HG03064 (cell line): Measurements from ENCODE around the gene PGAP2.
"Not testable (repeated sequence)": the region's sequence is repeated elsewhere in the genome, so short reads cannot be mapped to it uniquely, and the experiment has no call there.

Experiments used
- ATAC-seq: cut with Tn5 transposase; IDR thresholded peaks from one replicate; pipeline ENCODE4 v1.9.1; 2021; ENCODE audit warnings: low read depth; ENCODE audit not compliant: unreplicated experiment

PGAP2 gene

DNA sequence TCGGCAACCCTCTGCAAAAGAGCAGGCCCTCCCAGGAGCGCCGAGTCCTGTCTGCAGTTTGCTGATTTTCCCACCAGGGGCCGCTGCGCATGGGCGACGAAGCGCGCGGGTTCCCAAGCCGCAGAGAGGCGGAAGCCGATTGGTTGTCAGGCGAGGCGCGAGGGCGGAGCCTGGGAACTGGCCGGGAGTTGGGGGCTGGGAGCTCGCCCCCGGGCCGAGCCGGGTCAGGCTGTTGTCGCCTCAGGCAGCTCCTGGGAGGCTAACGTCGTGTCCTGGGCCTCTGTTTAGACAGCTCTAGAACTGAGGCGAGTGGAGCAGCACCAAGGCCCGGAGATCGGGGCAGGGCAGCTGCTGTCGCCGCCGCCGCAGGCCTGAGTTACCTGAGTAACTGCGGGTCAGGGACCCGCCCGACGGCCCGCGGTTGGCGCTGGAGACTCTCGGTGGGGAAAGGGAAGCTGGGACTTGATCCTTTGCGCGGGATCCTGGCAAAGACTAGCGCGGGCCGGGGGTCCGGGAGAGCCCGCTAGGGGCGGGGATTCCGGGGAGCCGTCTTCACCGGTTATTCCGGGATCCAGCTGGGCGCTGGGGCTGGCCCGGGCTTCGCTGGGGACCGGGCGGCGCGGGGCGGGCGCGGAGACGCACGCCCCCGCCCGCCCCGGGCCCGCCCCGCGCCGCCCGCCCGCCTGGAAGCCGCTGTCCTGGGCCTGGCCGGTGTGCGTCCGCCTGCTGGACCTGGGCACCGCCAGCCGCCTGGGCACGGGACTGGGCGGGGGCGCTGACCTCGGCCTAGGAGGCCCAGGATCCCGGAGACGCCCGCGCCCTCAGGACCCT lies 46.8 kb downstream of the PGAP2 start, which contains the start of gene STIM1:
Gene STIM1, plus strand, starts transcription at position 688 of the 831 bp plus-strand sequence. CDS start 607 bp downstream, outside the sequence.
- ATAC-seq: peak; percentile 55

DNA sequence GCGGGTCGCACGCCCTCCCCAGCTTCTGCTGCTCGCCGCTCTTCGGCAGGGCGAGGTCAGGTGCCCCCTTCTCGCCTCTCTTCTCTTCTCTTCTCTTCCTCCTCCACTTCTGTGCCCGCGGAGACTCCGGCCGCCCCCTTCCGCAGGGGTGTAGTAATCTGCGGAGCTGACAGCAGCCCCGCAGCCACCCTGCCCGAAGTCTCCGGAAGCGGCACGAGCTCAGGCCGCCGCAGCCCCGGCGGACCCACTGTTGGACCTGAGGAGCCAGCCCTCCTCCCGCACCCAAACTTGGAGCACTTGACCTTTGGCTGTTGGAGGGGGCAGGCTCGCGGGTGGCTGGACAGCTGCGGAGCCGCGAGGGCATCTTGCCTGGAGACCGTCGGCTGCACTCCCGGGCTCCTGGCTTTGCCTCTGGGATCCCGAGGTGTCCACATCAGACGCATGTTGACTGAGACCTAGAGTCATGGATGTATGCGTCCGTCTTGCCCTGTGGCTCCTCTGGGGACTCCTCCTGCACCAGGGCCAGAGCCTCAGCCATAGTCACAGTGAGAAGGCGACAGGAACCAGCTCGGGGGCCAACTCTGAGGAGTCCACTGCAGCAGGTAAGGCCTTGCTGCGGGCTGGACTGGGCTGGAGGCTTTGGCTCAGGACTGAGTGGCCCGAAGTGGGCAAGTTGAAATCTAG lies 47.6 kb downstream of the PGAP2 start:
- peak; percentile 13 for ATAC-seq

DNA sequence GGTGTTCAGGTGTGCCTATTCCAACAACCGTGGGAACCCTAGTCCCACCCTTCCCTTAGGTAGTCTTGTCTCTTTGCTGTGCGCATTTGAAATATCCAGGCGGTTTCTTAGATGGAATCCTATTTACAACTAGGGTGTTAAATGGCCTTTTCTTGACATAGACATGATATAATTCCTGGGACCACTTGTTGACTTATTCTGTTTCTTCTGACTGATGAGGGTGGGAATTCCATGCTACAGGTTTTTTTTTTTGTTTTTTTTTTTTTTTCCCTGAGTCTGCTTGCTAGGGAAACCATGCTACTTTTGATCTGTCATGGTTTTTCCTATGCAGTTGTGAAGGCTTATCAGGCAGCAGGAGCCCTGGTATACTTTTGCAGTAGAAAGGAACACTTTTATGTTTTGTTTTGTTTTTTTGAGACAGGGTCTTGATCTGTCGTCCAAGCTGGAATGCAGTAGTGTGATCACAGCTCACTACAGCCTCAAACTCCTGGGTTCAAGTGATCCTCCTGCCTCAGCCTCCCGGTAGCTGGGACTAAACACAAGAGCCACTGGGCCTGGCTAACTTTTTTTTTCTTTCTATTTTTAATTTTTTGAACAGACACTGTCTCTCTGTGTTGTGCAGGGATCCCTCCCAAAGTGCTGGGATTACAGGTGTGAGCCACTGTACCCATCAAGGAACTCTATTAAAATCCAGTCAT lies 48.6 kb downstream of the PGAP2 start:
- no peak for ATAC-seq

DNA sequence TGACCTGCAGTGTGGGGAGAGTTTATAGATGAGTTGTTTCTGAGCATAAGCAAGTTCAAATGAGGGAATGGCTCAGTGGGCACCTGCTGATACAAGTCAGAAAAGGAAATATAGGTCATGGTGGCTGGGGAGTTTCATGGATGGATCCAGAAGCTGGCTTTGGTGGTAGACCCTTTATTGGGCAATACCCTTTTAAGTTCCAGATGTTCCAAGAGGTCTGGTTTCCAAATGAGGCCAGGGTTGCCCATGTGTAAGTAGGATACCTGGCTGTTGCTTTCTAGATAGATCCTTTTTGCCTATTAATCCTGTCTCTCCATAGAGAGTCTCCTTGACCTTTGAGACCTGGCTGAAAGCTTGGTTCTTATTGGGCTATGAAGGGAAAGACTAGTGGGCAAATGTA lies 49.3 kb downstream of the PGAP2 start:
- ATAC-seq: no peak

DNA sequence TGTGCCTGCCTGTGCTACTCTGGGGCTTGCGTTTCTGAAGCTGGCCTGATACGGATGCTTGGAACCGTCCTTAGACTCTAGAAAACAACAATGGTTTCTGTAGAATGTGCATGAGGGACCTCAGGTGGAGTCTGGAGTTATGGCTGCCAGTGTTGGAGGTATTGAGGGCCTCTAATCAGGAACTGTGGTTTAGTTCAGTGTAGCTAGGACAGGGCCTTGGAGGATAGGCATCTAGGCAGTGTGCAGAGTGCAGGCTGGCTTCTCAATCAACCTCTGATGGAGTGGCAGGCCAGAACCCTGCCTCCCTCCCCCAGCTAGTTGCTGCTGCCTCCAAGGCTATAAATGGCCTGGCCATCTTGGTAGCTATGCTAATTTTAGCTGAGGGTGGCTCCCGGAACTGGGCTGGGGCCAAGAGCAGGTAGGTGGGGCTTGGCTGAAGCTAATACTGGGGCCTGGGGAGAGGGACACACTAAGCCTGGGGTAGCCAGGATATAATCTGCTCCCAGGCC lies 51.1 kb downstream of the PGAP2 start:
- ATAC-seq: no peak

DNA sequence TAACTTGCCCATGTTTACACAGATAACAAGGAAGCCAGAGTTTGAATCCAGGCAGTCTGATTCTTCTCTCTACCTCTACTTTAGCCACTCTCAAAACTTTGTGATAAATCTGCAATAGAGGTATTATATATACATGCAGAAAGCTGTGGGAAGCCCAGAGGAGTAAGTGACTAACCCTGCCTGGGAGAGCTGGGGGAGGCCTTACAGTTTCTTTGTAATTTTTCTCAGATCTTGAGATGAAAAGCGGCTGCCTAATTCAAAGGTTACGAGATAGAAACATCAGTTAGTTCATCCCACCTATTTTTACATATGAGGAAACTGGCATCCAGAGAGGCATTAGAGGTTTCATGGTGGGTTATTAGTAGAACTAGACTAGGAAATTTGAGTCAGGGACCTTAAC lies 52.0 kb downstream of the PGAP2 start:
- ATAC-seq: no peak

DNA sequence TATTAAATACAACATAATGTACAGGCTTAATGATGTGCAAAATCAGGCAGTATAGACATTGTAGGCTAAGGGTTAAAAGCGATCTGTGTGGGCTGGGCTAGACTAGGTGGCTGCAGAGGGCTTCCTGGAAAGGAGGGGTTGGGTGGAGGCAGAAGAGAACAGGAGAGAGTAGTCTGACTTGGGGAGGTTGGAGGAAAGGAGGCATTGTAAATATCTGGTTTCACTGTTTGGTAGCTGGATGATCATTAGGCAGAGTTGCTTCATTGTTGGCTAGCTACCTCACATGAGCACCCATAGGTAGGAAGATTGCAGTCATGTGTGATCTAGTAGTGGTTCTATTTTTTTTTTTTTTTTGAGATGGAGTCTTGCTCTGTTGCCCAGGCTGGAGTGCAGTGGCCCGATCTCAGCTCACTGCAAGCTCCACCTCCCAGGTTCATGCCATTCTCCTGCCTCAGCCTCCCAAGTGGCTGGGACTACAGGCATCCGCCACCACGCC lies 52.6 kb downstream of the PGAP2 start:
- ATAC-seq: not testable (repeated sequence)

DNA sequence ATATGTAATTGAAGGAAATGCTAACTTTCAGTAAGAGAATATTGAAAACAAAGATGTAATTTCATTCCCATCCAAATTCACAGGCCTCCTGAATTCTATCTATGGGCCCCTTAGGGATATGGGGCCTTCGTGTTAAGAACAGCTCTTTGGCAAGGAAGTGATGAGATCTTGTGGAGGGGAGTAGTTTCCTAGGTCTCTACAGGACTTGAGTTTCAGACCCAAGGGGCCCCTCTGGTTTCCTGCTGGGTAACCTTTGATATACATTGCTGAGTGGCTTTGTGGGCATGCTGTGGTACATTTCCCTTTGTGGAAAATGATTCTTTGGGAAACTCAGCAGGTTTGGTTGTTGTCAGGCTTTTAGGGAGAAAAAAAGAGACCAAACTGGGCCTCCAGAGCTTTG lies 53.3 kb downstream of the PGAP2 start:
- no peak for ATAC-seq

DNA sequence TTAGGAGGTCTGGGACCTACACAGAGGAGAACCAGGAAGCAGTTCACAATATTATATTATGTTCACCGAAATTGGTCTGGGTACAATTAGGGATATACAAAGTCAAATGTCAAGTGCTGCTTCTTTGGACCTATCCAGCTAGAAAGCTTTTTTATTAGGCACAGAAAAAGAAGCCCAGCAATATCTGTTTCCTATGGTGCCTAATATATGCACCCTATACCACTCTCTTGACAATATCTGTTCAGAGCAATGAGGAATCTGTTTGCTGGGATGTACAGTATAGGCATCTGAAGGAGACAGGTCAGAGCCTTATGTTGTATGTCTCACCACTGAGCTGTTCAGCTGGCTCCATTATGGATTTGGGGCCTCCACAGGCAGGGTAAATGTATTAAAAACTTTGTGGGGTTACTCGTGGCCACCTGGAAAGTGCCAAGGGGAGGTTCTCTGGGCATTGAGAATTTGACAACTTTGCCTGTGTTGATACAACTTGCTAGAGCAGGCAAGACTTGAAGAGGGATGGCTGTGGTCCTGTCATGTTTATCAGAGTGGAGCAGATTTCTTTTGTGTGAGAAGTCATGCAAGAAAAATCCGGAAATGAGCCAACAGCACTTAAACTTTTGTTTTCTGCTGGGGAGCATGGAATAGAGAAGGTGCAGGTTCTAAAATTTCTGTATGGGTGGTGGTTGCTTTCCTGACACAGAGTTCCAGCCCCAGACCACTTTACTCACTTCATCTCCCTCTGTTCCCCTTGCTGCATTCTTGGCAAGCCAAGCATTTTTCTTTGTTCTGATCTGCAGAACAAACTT lies 57.2 kb downstream of the PGAP2 start:
- ATAC-seq: no peak

DNA sequence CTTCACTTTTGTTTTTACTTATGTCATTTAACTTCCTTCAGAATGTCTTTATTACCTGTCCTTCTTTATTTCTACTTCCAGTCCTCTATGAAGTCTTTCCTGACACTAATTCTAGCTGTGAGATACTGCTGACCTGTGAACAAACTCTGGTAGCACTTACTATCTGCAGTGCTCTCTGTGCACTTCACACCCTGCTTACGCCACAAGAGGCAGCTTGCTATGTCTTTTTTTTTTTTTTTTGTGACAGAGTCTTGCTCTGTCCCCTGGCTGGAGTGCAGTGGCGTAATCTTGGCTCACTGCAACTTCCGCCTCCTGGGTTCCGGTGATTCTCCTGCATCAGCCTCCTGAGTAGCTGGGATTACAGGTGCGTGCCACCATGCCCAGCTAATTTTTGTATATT lies 57.8 kb downstream of the PGAP2 start:
- ATAC-seq: no peak

DNA sequence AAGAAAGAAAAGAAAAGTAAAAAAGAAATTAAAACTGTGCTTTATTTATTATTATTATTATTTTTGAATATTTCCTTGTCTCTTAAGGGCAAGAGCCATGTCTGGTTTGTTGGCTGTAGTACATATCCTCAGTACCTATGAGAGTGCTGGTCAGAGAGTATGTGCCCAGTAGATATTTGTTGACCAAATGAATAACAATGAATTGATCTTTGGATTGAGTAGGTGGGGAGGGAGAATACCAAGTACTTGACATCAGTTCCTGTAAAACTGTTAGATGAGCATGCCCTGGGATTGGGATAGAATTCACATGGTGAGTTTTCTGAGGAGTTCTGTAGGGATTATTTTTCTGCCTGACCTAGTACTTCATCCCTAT lies 58.5 kb downstream of the PGAP2 start:
- ATAC-seq: no peak

DNA sequence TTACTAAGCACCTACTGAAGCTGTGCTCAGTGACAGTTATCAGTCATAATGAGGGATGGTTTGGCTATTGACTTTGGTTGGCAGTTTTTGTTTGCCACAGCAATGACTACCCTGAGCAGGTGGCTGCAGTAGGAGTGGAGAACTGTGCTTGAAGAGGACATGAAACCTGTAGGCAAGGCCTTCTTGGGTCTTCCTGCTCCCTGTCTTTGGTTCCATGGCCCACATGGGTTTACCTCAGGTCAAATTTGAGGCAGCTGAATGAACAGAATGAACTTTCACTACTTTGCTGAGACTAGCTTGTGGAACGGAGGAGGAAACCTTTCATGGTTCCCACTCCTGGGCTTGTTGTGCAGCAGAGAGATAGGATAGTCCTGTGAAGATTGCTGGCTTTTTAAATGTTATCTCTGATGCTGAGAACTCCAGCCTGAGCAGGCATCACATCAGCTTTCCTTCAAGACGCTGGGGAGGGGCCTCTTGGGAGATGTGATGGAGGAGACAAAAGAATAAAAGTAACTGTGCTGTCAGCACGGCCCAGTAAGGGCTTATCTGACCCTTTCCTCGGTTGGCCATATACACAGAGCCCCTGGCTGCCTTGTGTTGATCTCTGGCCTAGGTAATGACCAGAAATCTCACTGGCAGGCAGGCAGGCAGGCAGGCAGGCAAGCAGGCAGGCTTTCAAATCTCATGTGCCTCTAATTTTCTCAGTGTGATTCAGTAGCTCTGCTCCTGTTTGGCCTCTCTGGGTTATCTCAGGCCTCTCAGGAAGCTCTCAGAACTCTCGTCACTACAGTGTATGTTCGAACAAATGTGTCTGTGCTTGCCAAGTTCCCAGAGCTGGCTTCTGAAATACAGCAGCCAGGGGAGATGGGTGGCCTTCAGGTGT lies 59.1 kb downstream of the PGAP2 start:
- ATAC-seq: peak; percentile 52

DNA sequence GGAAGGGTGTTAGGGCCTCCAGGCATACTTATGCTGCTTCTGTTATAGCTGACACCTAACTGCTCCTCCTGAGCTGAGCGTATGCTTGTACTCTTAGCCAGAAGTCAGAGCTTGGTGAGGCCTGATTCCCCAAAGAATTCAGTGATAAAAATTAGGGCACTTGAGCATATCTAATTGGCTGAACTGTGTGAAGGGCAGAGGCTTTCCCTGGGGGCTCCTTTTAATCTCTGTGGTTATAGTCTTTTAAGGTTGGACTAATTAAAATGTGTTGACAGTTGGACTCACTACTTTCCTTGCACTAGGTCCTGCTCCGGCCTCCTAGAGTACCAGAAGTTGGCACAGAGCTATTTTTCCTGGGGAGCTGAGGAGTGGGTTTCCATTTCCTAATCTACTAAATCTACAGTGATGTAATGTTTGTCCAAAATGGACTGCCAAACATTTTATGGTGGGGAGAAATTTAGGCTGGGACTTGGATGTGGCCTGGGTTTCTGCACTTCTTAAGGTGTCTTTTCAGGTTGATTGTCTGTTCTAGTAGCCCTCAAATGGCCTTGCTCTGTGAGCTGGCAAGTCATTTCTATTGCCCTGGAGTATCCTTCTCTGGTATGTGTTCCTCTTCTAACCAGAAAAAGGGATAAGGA lies 65.5 kb downstream of the PGAP2 start:
- no peak for ATAC-seq
